Fibroblast of skin of back (primary cell): Measurements from ENCODE around the gene CYTH2. TPM values are rescaled to one million over a fixed set of nuclear protein-coding genes. Genes with fewer than 3 reads are reported as not detected.
A peak's percentile ranks its signal among the peaks of the same experiment; 100 is the strongest.

ENCODE experiments used
- DNase-seq: peaks from one replicate; pipeline ENCODE4 v3.0.0-alpha.2; 2013
- polyA plus RNA-seq, 2 experiments: library from polyadenylated mRNA; unstranded; fragments of 120-200 nt; gene quantifications; one replicate each; pipeline ENCODE4 v1.2.1, GENCODE V29; 2013; ENCODE audit not compliant: insufficient read length in 2 of 2

The CYTH2 gene
- 86.2 TPM for polyA plus RNA-seq (2013, experiment 1 of 2; ENCODE audit: insufficient read length)
- polyA plus RNA-seq (2013, experiment 2 of 2; ENCODE audit: insufficient read length) = 56.9 TPM

GRCh38 chr19:48469289-48469881 is at the start of gene CYTH2:
TSS of gene CYTH2 (plus strand) at chr19:48469369. CDS start at chr19:48469508, 139 bp downstream.
- DNase-seq = peak; percentile 87

- no peak for DNase-seq
Measured at GRCh38 chr19:48421548-48421947, 47.6 kb upstream of the CYTH2 start.

GRCh38 chr19:48424694-48425219 is 44.4 kb upstream of the CYTH2 start:
- peak; percentile 84 for DNase-seq

- DNase-seq = no peak
Measured at GRCh38 chr19:48428670-48429069, 40.5 kb upstream of the CYTH2 start.

GRCh38 chr19:48433337-48433736 is 35.8 kb upstream of the CYTH2 start:
- DNase-seq = no peak

GRCh38 chr19:48436586-48436985 is 32.6 kb upstream of the CYTH2 start:
- DNase-seq = no peak

GRCh38 chr19:48441360-48442050 is 27.7 kb upstream of the CYTH2 start:
- DNase-seq = no peak

- no peak for DNase-seq
Measured at GRCh38 chr19:48442116-48443035, 26.8 kb upstream of the CYTH2 start.

- DNase-seq = no peak
Measured at GRCh38 chr19:48443256-48443655, 25.9 kb upstream of the CYTH2 start.

GRCh38 chr19:48443731-48444128 is 25.4 kb upstream of the CYTH2 start:
- no peak for DNase-seq

GRCh38 chr19:48444129-48444935 is 24.8 kb upstream of the CYTH2 start:
- no peak for DNase-seq

GRCh38 chr19:48444936-48445200 is 24.3 kb upstream of the CYTH2 start:
- no peak for DNase-seq

- DNase-seq = peak; percentile 92
Measured at GRCh38 chr19:48445256-48445605, 23.9 kb upstream of the CYTH2 start.

- peak; percentile 96 for DNase-seq
Measured at GRCh38 chr19:48445606-48446481, 23.3 kb upstream of the CYTH2 start, which contains the start of gene GRWD1. TSS of gene GRWD1 (plus strand) at chr19:48445983. CDS start at chr19:48446006, 23 bp downstream.

- DNase-seq = no peak
Measured at GRCh38 chr19:48446579-48446978, 22.6 kb upstream of the CYTH2 start.

- DNase-seq = no peak
Measured at GRCh38 chr19:48448563-48448962, 20.6 kb upstream of the CYTH2 start.

GRCh38 chr19:48450441-48450840 is 18.7 kb upstream of the CYTH2 start:
- DNase-seq = no peak

GRCh38 chr19:48450863-48451262 is 18.3 kb upstream of the CYTH2 start:
- no peak for DNase-seq

GRCh38 chr19:48451624-48452023 is 17.5 kb upstream of the CYTH2 start:
- DNase-seq = no peak

- no peak for DNase-seq
Measured at GRCh38 chr19:48452289-48453190, 16.6 kb upstream of the CYTH2 start.
